HepG2 (cell line): ENCODE data around the gene ACAP3. TPM values are rescaled to one million over a fixed set of nuclear protein-coding genes. Genes with fewer than 3 reads are reported as not detected.

Source experiments
- FIP1L1 ChIP-seq: fragments of 200-400 bp; formaldehyde crosslinking; IDR thresholded peaks from 2 replicates; pipeline ENCODE4 v1.6.1; 2018; ENCODE audit warnings: low read depth, mild to moderate bottlenecking, low read length, moderate library complexity, borderline replicate concordance; ENCODE audit not compliant: insufficient read depth
- NONO ChIP-seq, 2 experiments: fragments of 450-650 bp in 1 of 2; sonication (generic) in 1 of 2; formaldehyde crosslinking in 1 of 2; IDR thresholded peaks in 1 of 2; conservative IDR thresholded peaks in 1 of 2; 2 replicates each; pipeline versions ENCODE4 v1.6.1 to v1.8.0; 2017 to 2022; ENCODE audit warnings: mild to moderate bottlenecking in 1 of 2, missing genetic modification reagents in 1 of 2, moderate library complexity in 1 of 2
- PCBP1 ChIP-seq: fragments of 200-400 bp; formaldehyde crosslinking; IDR thresholded peaks from 2 replicates; pipeline ENCODE4 v1.6.1; 2017; ENCODE audit warnings: mild to moderate bottlenecking, low read depth, low read length, borderline replicate concordance
- PHF5A ChIP-seq: IDR thresholded peaks from one replicate; pipeline ENCODE4 v1.6.1; 2018; ENCODE audit warnings: low read depth, missing genetic modification reagents; ENCODE audit not compliant: unreplicated experiment
- RORA ChIP-seq: sonication (generic); formaldehyde crosslinking; IDR thresholded peaks from 2 replicates; pipeline ENCODE4 v1.5.0; 2020; ENCODE audit warnings: mild to moderate bottlenecking, missing genetic modification reagents, moderate library complexity
- SAP130 ChIP-seq: IDR thresholded peaks from 2 replicates; pipeline ENCODE4 v1.6.1; 2016; ENCODE audit warnings: low read depth
- SCMH1 ChIP-seq: sonication (generic); formaldehyde crosslinking; IDR thresholded peaks from 2 replicates; pipeline ENCODE4 v1.9.0; 2021; ENCODE audit warnings: missing genetic modification reagents, mild to moderate bottlenecking, borderline replicate concordance
- THAP11 ChIP-seq: IDR thresholded peaks from 2 replicates; pipeline ENCODE4 v1.6.1; 2016; ENCODE audit warnings: missing biosample characterization, missing genetic modification reagents
- polyA plus RNA-seq, 8 experiments: library from polyadenylated mRNA; depleted of rRNA in 3 of 8; stranded (reverse) in 7 of 8; unstranded in 1 of 8; fragments of >200 nt; fragmentation: Illumina TruSeq in 4 of 8; extraction: Trizol in 4 of 8; gene quantifications; 2 replicates each; pipeline versions ENCODE4 v1.2.1 to v1.2.3, GENCODE V29; 2011 to 2016; ENCODE audit warnings: low read depth in 4 of 8, missing spikeins in 1 of 8, mixed read lengths in 1 of 8; ENCODE audit not compliant: insufficient read depth in 1 of 8
- total RNA-seq, 5 experiments: library from RNA; depleted of rRNA; stranded (reverse); fragments of >200 nt; fragmentation: Illumina TruSeq; extraction: Trizol; gene quantifications; 2 replicates each; pipeline ENCODE4 v1.2.3, GENCODE V29; 2016; ENCODE audit warnings: low read depth in 1 of 5
- TF ChIP-seq, protein P1 (sequence below): sonication (generic); formaldehyde crosslinking; IDR thresholded peaks from 2 replicates; pipeline ENCODE4 v1.4.0; 2020; ENCODE audit warnings: missing genetic modification reagents
- TF ChIP-seq, protein P2 (sequence below): IDR thresholded peaks from 2 replicates; pipeline ENCODE4 v1.6.1; 2016; ENCODE audit warnings: mild to moderate bottlenecking
- TF ChIP-seq, protein P3 (sequence below): sonication (generic); formaldehyde crosslinking; IDR thresholded peaks from 2 replicates; pipeline ENCODE4 v1.4.0; 2020; ENCODE audit warnings: missing genetic modification reagents, borderline replicate concordance
- TF ChIP-seq, protein P4 (sequence below), 2 experiments: sonication (generic) in 1 of 2; formaldehyde crosslinking in 1 of 2; IDR thresholded peaks; 2 replicates each; pipeline versions ENCODE4 v1.4.0 to v1.6.1; 2018 to 2020; ENCODE audit warnings: missing genetic modification reagents in 2 of 2, borderline replicate concordance in 1 of 2, low read depth in 1 of 2, mild to moderate bottlenecking in 1 of 2, missing biosample characterization in 1 of 2
- TF ChIP-seq, protein P5 (sequence below): sonication (generic); formaldehyde crosslinking; IDR thresholded peaks from 2 replicates; pipeline ENCODE4 v1.8.0; 2022; ENCODE audit warnings: low read depth, missing genetic modification reagents
- TF ChIP-seq, protein P6 (sequence below): sonication (generic); formaldehyde crosslinking; IDR thresholded peaks from 2 replicates; pipeline ENCODE4 v1.8.0; 2022; ENCODE audit warnings: mild to moderate bottlenecking, missing genetic modification reagents, borderline replicate concordance

The ACAP3 gene
- total and polyA plus RNA-seq, 2 of the 13 experiments (the other 11 are each of a cell fraction or from before 2014, with no cell fraction given) = 29.4 to 50.8 TPM

DNA sequence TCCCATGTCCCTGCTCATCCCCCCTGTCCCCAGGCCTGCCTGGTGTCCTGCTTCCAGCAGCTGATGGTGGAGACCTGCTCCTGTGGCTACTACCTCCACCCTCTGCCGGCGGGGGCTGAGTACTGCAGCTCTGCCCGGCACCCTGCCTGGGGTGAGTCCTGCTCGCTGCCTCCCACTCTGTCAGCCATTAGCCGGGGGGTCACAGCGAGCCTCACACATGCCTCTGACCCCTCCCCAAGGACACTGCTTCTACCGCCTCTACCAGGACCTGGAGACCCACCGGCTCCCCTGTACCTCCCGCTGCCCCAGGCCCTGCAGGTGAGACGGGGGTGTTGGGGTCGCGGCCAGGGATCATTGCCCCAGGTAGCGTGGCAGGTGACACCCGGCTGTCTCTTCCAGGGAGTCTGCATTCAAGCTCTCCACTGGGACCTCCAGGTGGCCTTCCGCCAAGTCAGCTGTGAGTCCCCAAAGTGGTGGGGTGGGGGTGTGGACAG, 17.4 kb downstream of the ACAP3 start (continued):
- TF ChIP-seq, protein P1, sequence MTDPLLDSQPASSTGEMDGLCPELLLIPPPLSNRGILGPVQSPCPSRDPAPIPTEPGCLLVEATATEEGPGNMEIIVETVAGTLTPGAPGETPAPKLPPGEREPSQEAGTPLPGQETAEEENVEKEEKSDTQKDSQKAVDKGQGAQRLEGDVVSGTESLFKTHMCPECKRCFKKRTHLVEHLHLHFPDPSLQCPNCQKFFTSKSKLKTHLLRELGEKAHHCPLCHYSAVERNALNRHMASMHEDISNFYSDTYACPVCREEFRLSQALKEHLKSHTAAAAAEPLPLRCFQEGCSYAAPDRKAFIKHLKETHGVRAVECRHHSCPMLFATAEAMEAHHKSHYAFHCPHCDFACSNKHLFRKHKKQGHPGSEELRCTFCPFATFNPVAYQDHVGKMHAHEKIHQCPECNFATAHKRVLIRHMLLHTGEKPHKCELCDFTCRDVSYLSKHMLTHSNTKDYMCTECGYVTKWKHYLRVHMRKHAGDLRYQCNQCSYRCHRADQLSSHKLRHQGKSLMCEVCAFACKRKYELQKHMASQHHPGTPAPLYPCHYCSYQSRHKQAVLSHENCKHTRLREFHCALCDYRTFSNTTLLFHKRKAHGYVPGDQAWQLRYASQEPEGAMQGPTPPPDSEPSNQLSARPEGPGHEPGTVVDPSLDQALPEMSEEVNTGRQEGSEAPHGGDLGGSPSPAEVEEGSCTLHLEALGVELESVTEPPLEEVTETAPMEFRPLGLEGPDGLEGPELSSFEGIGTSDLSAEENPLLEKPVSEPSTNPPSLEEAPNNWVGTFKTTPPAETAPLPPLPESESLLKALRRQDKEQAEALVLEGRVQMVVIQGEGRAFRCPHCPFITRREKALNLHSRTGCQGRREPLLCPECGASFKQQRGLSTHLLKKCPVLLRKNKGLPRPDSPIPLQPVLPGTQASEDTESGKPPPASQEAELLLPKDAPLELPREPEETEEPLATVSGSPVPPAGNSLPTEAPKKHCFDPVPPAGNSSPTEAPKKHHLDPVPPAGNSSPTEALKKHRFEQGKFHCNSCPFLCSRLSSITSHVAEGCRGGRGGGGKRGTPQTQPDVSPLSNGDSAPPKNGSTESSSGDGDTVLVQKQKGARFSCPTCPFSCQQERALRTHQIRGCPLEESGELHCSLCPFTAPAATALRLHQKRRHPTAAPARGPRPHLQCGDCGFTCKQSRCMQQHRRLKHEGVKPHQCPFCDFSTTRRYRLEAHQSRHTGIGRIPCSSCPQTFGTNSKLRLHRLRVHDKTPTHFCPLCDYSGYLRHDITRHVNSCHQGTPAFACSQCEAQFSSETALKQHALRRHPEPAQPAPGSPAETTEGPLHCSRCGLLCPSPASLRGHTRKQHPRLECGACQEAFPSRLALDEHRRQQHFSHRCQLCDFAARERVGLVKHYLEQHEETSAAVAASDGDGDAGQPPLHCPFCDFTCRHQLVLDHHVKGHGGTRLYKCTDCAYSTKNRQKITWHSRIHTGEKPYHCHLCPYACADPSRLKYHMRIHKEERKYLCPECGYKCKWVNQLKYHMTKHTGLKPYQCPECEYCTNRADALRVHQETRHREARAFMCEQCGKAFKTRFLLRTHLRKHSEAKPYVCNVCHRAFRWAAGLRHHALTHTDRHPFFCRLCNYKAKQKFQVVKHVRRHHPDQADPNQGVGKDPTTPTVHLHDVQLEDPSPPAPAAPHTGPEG (CRISPR knock-in tag) = no peak
- TF ChIP-seq, protein P2, sequence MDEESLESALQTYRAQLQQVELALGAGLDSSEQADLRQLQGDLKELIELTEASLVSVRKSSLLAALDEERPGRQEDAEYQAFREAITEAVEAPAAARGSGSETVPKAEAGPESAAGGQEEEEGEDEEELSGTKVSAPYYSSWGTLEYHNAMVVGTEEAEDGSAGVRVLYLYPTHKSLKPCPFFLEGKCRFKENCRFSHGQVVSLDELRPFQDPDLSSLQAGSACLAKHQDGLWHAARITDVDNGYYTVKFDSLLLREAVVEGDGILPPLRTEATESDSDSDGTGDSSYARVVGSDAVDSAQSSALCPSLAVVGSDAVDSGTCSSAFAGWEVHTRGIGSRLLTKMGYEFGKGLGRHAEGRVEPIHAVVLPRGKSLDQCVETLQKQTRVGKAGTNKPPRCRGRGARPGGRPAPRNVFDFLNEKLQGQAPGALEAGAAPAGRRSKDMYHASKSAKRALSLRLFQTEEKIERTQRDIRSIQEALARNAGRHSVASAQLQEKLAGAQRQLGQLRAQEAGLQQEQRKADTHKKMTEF = no peak
- TF ChIP-seq, protein P3, sequence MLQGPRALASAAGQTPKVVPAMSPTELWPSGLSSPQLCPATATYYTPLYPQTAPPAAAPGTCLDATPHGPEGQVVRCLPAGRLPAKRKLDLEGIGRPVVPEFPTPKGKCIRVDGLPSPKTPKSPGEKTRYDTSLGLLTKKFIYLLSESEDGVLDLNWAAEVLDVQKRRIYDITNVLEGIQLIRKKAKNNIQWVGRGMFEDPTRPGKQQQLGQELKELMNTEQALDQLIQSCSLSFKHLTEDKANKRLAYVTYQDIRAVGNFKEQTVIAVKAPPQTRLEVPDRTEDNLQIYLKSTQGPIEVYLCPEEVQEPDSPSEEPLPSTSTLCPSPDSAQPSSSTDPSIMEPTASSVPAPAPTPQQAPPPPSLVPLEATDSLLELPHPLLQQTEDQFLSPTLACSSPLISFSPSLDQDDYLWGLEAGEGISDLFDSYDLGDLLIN (CRISPR knock-in tag) = no peak
- no peak for TF ChIP-seq SAP130 (CRISPR knock-in tag)
- TF ChIP-seq PCBP1 = 0 out of 2 replicates have a peak, but pooled peaks have one; percentile 62
- TF ChIP-seq, protein P4, sequence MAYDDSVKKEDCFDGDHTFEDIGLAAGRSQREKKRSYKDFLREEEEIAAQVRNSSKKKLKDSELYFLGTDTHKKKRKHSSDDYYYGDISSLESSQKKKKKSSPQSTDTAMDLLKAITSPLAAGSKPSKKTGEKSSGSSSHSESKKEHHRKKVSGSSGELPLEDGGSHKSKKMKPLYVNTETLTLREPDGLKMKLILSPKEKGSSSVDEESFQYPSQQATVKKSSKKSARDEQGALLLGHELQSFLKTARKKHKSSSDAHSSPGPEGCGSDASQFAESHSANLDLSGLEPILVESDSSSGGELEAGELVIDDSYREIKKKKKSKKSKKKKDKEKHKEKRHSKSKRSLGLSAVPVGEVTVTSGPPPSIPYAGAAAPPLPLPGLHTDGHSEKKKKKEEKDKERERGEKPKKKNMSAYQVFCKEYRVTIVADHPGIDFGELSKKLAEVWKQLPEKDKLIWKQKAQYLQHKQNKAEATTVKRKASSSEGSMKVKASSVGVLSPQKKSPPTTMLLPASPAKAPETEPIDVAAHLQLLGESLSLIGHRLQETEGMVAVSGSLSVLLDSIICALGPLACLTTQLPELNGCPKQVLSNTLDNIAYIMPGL (CRISPR knock-in tag; IDR thresholded peaks at IDR 0.05; ENCODE audit: borderline replicate concordance in 1 of 2, low read depth in 1 of 2) = 0 out of 4 replicates have a peak, but pooled peaks of 1 of the 2 experiments have one; percentile 24
- no peak for TF ChIP-seq FIP1L1
- no peak for TF ChIP-seq THAP11 (CRISPR knock-in tag)
- TF ChIP-seq, protein P5, sequence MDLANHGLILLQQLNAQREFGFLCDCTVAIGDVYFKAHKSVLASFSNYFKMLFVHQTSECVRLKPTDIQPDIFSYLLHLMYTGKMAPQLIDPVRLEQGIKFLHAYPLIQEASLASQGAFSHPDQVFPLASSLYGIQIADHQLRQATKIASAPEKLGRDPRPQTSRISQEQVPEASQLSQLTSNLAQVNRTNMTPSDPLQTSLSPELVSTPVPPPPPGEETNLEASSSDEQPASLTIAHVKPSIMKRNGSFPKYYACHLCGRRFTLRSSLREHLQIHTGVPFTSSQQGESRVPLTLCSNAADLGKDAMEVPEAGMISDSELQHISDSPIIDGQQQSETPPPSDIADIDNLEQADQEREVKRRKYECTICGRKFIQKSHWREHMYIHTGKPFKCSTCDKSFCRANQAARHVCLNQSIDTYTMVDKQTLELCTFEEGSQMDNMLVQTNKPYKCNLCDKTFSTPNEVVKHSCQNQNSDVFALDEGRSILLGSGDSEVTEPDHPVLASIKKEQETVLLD (CRISPR knock-in tag) = no peak
- no peak for TF ChIP-seq SCMH1 (CRISPR knock-in tag)
- no peak for TF ChIP-seq RORA (CRISPR knock-in tag)
- no peak for TF ChIP-seq PHF5A (CRISPR knock-in tag)
- TF ChIP-seq, protein P6, sequence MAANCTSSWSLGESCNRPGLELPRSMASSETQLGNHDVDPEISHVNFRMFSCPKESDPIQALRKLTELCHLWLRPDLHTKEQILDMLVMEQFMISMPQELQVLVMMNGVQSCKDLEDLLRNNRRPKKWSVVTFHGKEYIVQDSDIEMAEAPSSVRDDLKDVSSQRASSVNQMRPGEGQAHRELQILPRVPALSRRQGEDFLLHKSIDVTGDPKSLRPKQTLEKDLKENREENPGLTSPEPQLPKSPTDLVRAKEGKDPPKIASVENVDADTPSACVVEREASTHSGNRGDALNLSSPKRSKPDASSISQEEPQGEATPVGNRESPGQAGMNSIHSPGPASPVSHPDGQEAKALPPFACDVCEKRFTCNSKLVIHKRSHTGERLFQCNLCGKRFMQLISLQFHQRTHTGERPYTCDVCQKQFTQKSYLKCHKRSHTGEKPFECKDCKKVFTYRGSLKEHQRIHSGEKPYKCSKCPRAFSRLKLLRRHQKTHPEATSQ (CRISPR knock-in tag) = no peak
- TF ChIP-seq NONO (IDR thresholded peaks at IDR 0.05) = no peak
- peak; percentile 31; the same call in 1 of the 2 replicates for TF ChIP-seq NONO (CRISPR knock-in tag; conservative IDR thresholded peaks at IDR 0.05)
